OCI-LY1 (cell line): ENCODE results near the gene TES.

Experiments used
- H2AFZ ChIP-seq: fragments of 200-600 bp; sonication (generic), shearing (Covaris generic); 2 replicates; pipeline ENCODE4 v1.6.0; 2014; ENCODE audit warnings: antibody characterized with exemption, mild to moderate bottlenecking, low read length
- H3F3A ChIP-seq: fragments of 200-600 bp; sonication (generic), shearing (Covaris generic); 2 replicates; pipeline ENCODE4 v1.6.0; 2014; ENCODE audit warnings: mild to moderate bottlenecking, antibody characterized with exemption, low read length, moderate library complexity; ENCODE audit not compliant: insufficient read depth
- H3K27ac ChIP-seq: fragments of 200-600 bp; sonication (generic); 2 replicates; pipeline ENCODE4 v1.5.1; 2014; ENCODE audit warnings: low read length, mixed run types, mild to moderate bottlenecking, low read depth; ENCODE audit not compliant: poor library complexity, severe bottlenecking
- H3K27me3 ChIP-seq: fragments of 200-600 bp; sonication (generic); 2 replicates; pipeline ENCODE4 v1.6.0; 2014; ENCODE audit warnings: antibody characterized with exemption, mild to moderate bottlenecking, low read length, moderate library complexity; ENCODE audit not compliant: insufficient read depth
- H3K36me3 ChIP-seq: fragments of 200-600 bp; sonication (generic); 2 replicates; pipeline ENCODE4 v1.6.1; 2014; ENCODE audit warnings: mild to moderate bottlenecking, antibody characterized with exemption, low read length, moderate library complexity, mixed read lengths; ENCODE audit not compliant: insufficient read depth
- H3K4me1 ChIP-seq: fragments of 200-600 bp; sonication (generic); 2 replicates; pipeline ENCODE4 v1.5.1; 2014; ENCODE audit warnings: mild to moderate bottlenecking, low read length, moderate library complexity; ENCODE audit not compliant: insufficient read depth, severe bottlenecking
- H3K4me2 ChIP-seq: fragments of 200-600 bp; sonication (generic), shearing (Covaris generic); 2 replicates; pipeline ENCODE4 v1.6.1; 2014; ENCODE audit warnings: low read length
- H3K4me3 ChIP-seq: fragments of 200-600 bp; sonication (generic); 2 replicates; pipeline ENCODE4 v1.5.1; 2014; ENCODE audit warnings: low read length, low read depth, mild to moderate bottlenecking, mixed read lengths; ENCODE audit not compliant: poor library complexity, severe bottlenecking
- H3K79me2 ChIP-seq: fragments of 200-600 bp; shearing (Covaris generic); 2 replicates; pipeline ENCODE4 v1.6.1; 2016; ENCODE audit warnings: mixed run types, low read length, mixed read lengths; ENCODE audit not compliant: insufficient read depth
- H3K9ac ChIP-seq: fragments of 200-600 bp; sonication (generic), shearing (Covaris generic); 2 replicates; pipeline ENCODE4 v1.6.1; 2014; ENCODE audit warnings: mild to moderate bottlenecking, low read length, mixed read lengths
- H3K9me2 ChIP-seq: fragments of 200-600 bp; sonication (generic), shearing (Covaris generic); 2 replicates; pipeline ENCODE4 v1.6.1; 2014; ENCODE audit warnings: low read depth, mild to moderate bottlenecking, low read length, mixed read lengths
- H3K9me3 ChIP-seq: fragments of 200-600 bp; shearing (Covaris generic); 2 replicates; pipeline ENCODE4 v1.6.1; 2014; ENCODE audit warnings: low read length, mixed read lengths
- H4K20me1 ChIP-seq: fragments of 200-600 bp; sonication (generic), shearing (Covaris generic); 2 replicates; pipeline ENCODE4 v1.6.0; 2016; ENCODE audit warnings: mild to moderate bottlenecking, low read length; ENCODE audit not compliant: insufficient read depth
- CTCF ChIP-seq: fragments of 200-600 bp; sonication (generic), shearing (Covaris generic); IDR thresholded peaks from 2 replicates; pipeline ENCODE4 v1.5.1; 2017; ENCODE audit warnings: mild to moderate bottlenecking, antibody characterized with exemption, low read length, moderate library complexity, mixed read lengths
- EZH2 ChIP-seq: fragments of 200-600 bp; sonication (generic), shearing (Covaris generic); IDR thresholded peaks from 2 replicates; pipeline ENCODE4 v1.8.0; 2017; ENCODE audit warnings: borderline replicate concordance, mixed run types, mild to moderate bottlenecking, antibody characterized with exemption, low read length, moderate library complexity, mixed read lengths

Gene TES

DNA sequence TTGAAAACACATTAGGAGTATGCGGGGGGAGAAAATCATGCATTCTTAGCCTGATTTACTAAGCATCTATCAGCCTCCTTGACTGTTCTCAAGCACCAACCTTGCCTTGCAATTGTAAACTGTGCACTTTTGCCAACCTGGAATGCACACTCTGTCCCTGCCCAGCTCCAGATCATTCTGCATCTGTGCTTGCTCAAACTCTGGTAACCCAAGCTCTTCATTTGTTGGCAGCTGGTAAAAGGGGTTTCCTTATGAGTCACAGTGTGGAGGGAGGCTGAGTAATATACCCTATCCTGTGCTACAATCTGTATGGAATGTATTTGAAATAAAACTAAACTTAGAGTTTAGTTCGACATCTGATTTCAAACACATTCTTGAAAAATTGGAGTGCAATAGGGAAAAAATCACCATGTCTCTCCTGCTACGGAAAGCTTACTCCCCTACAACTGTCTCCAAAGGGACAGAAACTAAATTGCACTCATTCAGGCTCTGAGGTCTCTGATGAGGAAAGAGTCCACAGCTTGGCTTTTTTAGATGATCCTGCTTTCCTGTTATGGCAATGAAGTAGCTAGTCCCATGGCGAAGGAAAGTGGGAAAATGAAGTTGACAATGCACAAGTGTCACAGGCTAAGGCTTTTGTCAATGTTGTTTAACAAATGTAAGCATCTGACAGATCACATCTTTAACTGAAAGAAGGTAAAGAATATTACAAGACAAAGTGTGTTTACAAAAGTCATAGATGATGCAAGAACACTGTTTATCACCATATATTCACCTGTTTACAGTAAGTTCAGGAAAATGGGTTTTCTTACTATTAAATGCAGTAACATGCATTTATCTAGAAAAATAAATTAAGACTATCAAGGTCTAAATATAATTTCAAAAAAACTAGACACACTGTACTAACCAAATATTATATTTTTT is 61.9 kb downstream of the TES start:
- no peak overlapping the region for H3K27ac ChIP-seq
- no peak overlapping the region for H2AFZ ChIP-seq
- no peak overlapping the region for H3K4me2 ChIP-seq
- no peaks in the 10 kb centered on the region for H3K9me3 ChIP-seq
- no peaks in the 10 kb centered on the region for H3F3A ChIP-seq
- no peak overlapping the region for H3K9ac ChIP-seq
- H3K27me3 ChIP-seq = no peaks in the 10 kb centered on the region
- H3K36me3 ChIP-seq = no peaks in the 10 kb centered on the region
- H3K79me2 ChIP-seq = no peaks in the 10 kb centered on the region
- TF ChIP-seq EZH2 (no peak), CTCF (no peak)
- no peaks in the 10 kb centered on the region for H3K4me1 ChIP-seq
- H3K4me3 ChIP-seq = no peak overlapping the region
- H3K9me2 ChIP-seq = no peaks in the 10 kb centered on the region
- no peaks in the 10 kb centered on the region for H4K20me1 ChIP-seq

- no peak overlapping the region for H3K9ac ChIP-seq
- H3K4me1 ChIP-seq = no peaks in the 10 kb centered on the region
- H3K27ac ChIP-seq = no peak overlapping the region
- no peak overlapping the region for H2AFZ ChIP-seq
- no peaks in the 10 kb centered on the region for H3K27me3 ChIP-seq
- no peaks in the 10 kb centered on the region for H3K9me3 ChIP-seq
- no peaks in the 10 kb centered on the region for H3F3A ChIP-seq
- H3K36me3 ChIP-seq = no peaks in the 10 kb centered on the region
- no peaks in the 10 kb centered on the region for H3K79me2 ChIP-seq
- no peak for TF ChIP-seq EZH2
- H3K4me2 ChIP-seq = no peak overlapping the region
- H4K20me1 ChIP-seq = no peaks in the 10 kb centered on the region
- no peaks in the 10 kb centered on the region for H3K9me2 ChIP-seq
- no peak overlapping the region for H3K4me3 ChIP-seq
Observed at GRCh38 chr7:116273283-116273917, 63.1 kb downstream of the TES start.

- no peaks in the 10 kb centered on the region for H3K36me3 ChIP-seq
- H4K20me1 ChIP-seq = no peaks in the 10 kb centered on the region
- no peaks in the 10 kb centered on the region for H3K79me2 ChIP-seq
- no peaks in the 10 kb centered on the region for H3K9me2 ChIP-seq
- H3K9ac ChIP-seq = no peak overlapping the region
- no peak overlapping the region for H2AFZ ChIP-seq
- no peaks in the 10 kb centered on the region for H3K4me1 ChIP-seq
- H3F3A ChIP-seq = no peaks in the 10 kb centered on the region
- no peak overlapping the region for H3K4me2 ChIP-seq
- H3K9me3 ChIP-seq = no peaks in the 10 kb centered on the region
- H3K27ac ChIP-seq = no peak overlapping the region
- no peaks in the 10 kb centered on the region for H3K27me3 ChIP-seq
- H3K4me3 ChIP-seq = no peak overlapping the region
- TF ChIP-seq EZH2 (no peak), CTCF (no peak)
Observed at GRCh38 chr7:116273918-116274301, 63.6 kb downstream of the TES start.
